ENCODE measurements around the gene C1D.
"Not testable (repeated sequence)": the region's sequence is repeated elsewhere in the genome, so short reads cannot be mapped to it uniquely, and the experiment has no call there.

Gene C1D

DNA sequence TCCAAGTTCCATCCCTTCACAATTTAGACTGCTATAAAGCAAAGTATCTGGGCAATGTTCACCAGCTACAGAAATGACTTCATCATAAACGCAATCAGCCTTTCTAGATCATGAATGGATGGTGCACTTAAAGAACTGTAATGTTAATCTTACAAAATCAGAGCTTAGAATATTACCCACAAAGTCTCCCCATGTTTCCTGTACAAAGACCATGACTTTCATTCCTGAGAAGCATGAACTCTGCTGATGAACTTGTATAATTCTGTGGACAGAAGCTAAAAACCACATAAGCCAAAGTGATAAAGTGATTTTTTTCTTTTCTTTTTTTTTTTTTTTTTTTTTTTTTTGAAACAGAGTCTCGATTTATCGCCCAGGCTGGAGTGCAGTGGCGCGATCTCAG, 53.3 kb downstream of the C1D start:
- Histone ChIP-seq H3K4me1 (no peaks in the 10 kb centered on the region), H3K9me3 (no peaks in the 10 kb centered on the region), H3K27me3 (ENCODE audit: low read depth) (no peaks in the 10 kb centered on the region), H3K4me3 (no peak overlapping the region), H3K36me3 (replicated peaks) (no peaks in the 10 kb centered on the region)
- DNase-seq (ENCODE audit: low spot score in 2 of 2), result no peak
- in situ Hi-C loops (cut with MboI; ENCODE audit: low sequenced_read_pairs), result no loop called here

GRCh38 chr2:68000170-68000825, 62.5 kb downstream of the C1D start:
- H3K4me3 ChIP-seq, result no peak overlapping the region
- no peaks in the 10 kb centered on the region; the same call in 1 of the 2 replicates for H3K4me1 ChIP-seq
- in situ Hi-C loops (cut with MboI; ENCODE audit: low sequenced_read_pairs), result no loop called here
- no peaks in the 10 kb centered on the region for H3K36me3 ChIP-seq (replicated peaks)
- H3K9me3 ChIP-seq, result no peaks in the 10 kb centered on the region
- no peak for DNase-seq (ENCODE audit: low spot score in 2 of 2)
- H3K27me3 ChIP-seq (ENCODE audit: low read depth), result no peaks in the 10 kb centered on the region

DNA sequence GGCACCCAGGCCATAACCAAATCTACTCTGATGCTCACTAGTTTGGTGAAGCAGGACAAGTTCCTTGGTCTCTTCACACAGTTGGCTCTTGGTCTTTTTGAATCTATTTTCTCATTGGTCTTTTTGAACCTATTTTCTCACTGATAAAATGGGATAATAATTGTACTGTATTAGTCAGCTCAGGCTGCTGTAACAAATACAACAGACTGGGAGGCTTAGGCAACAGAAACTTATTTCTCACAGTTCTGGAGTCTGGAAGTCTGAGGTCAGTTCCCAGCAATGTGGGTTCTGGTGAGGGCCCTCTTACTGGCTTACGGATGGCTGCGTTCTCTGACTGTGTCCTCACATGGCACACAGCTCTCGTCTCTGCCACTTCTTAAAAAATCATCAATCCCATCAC, 63.5 kb downstream of the C1D start:
- Histone ChIP-seq H3K4me3 (no peak overlapping the region), H3K27me3 (ENCODE audit: low read depth) (no peaks in the 10 kb centered on the region), H3K36me3 (replicated peaks) (no peaks in the 10 kb centered on the region), H3K4me1 (no peaks in the 10 kb centered on the region; the same call in 1 of the 2 replicates), H3K9me3 (no peaks in the 10 kb centered on the region)
- no peak for DNase-seq (ENCODE audit: low spot score in 2 of 2)
- in situ Hi-C loops (cut with MboI; ENCODE audit: low sequenced_read_pairs), result no loop called here

GRCh38 chr2:67997903-67998302, 64.9 kb downstream of the C1D start:
- H3K9me3 ChIP-seq, result no peaks in the 10 kb centered on the region
- H3K27me3 ChIP-seq (ENCODE audit: low read depth), result no peaks in the 10 kb centered on the region
- H3K4me1 ChIP-seq, result no peaks in the 10 kb centered on the region; the same call in 1 of the 2 replicates
- H3K36me3 ChIP-seq (replicated peaks), result no peaks in the 10 kb centered on the region
- in situ Hi-C loops (cut with MboI; ENCODE audit: low sequenced_read_pairs), result no loop called here
- no peak for DNase-seq (ENCODE audit: low spot score in 2 of 2)
- no peak overlapping the region for H3K4me3 ChIP-seq

GRCh38 chr2:67997528-67997900, 65.3 kb downstream of the C1D start:
- Histone ChIP-seq H3K36me3 (replicated peaks) (no peaks in the 10 kb centered on the region), H3K9me3 (no peaks in the 10 kb centered on the region), H3K27me3 (ENCODE audit: low read depth) (no peaks in the 10 kb centered on the region), H3K4me1 (no peaks in the 10 kb centered on the region), H3K4me3 (no peak overlapping the region)
- in situ Hi-C loops (cut with MboI; ENCODE audit: low sequenced_read_pairs), result no loop called here
- no peak for DNase-seq (ENCODE audit: low spot score in 2 of 2)

DNA sequence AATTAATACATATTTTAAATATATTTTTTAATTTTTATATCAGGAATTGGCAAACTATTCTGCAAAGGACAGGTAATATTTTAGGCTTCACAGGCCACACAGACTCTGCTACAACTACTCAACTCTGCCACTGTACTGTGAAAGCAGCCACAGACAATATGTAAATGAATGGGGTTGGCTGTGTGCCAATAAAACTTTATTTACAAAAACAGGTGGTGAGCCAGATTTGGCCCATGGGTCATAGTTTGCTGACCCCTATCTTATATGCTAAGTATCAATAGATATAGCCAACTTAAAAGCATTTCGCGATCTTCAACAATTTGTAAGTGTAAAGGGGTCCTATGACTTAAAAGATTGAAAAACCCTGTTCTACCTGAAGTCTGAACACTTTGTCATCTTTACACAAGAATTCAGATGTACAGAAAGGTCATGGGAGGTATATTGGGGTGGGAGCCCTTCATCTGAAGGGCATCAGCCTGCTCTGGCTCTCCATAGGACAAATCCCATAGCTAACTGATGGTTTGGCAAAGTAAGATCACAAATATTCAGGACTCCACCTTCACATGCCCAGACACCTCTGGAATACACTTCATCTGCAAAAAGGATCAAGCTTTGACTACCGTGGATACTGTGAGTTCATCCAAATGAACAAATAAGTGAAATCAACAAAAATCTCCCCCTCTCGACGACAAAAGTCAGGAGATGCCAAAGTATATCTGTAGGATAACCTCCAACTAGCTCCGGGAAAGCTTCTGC, 65.9 kb downstream of the C1D start:
- H3K9me3 ChIP-seq, result no peaks in the 10 kb centered on the region
- no peak overlapping the region for H3K4me3 ChIP-seq
- no peak for DNase-seq (ENCODE audit: low spot score in 2 of 2)
- no peaks in the 10 kb centered on the region for H3K36me3 ChIP-seq (replicated peaks)
- in situ Hi-C loops (cut with MboI; ENCODE audit: low sequenced_read_pairs), result no loop called here
- no peaks in the 10 kb centered on the region for H3K4me1 ChIP-seq
- no peaks in the 10 kb centered on the region for H3K27me3 ChIP-seq (ENCODE audit: low read depth)

GRCh38 chr2:67994716-67995115, 68.1 kb downstream of the C1D start:
- no peaks in the 10 kb centered on the region for H3K36me3 ChIP-seq (replicated peaks)
- H3K4me3 ChIP-seq, result no peak overlapping the region
- in situ Hi-C loops (cut with MboI; ENCODE audit: low sequenced_read_pairs), result no loop called here
- H3K9me3 ChIP-seq, result no peaks in the 10 kb centered on the region
- no peak for DNase-seq (ENCODE audit: low spot score in 2 of 2)
- H3K27me3 ChIP-seq (ENCODE audit: low read depth), result no peaks in the 10 kb centered on the region
- no peaks in the 10 kb centered on the region for H3K4me1 ChIP-seq

- H3K4me3 ChIP-seq; H3K4me1 ChIP-seq; DNase-seq (ENCODE audit: low spot score in 2 of 2); H3K9me3 ChIP-seq; H3K27me3 ChIP-seq (ENCODE audit: low read depth); H3K36me3 ChIP-seq (replicated peaks); in situ Hi-C loops (cut with MboI; ENCODE audit: low sequenced_read_pairs): not testable (repeated sequence)
These were observed 68.7 kb downstream of the C1D start for GRCh38 chr2:67994069-67994468.

- H3K4me3 ChIP-seq, result no peak overlapping the region
- H3K27me3 ChIP-seq (ENCODE audit: low read depth), result no peaks in the 10 kb centered on the region
- H3K4me1 ChIP-seq, result no peaks in the 10 kb centered on the region
- no peaks in the 10 kb centered on the region for H3K9me3 ChIP-seq
- H3K36me3 ChIP-seq (replicated peaks), result no peaks in the 10 kb centered on the region
- in situ Hi-C loops (cut with MboI; ENCODE audit: low sequenced_read_pairs), result no loop called here
- no peak for DNase-seq (ENCODE audit: low spot score in 2 of 2)
These were observed 69.5 kb downstream of the C1D start for GRCh38 chr2:67993329-67993728.

DNA sequence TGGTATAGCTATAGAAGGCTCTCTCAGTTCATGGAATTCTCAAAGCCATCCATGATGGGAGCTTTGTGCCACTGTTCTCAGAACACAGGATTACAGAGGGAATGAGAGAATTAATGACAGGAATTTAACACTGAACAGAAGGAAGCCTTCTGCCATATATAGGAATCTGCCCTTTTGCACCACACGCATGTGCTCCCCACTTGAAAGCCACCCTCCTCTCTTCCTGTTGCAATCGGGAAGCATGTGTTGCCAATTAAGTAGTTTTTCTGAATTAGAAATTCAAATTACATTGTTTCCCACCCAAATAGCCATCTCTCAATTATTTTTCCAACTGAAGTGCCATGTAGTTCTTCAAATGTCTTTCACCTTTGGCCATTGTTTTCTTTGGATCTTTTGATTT, 71.3 kb downstream of the C1D start:
- DNase-seq (ENCODE audit: low spot score in 2 of 2), result no peak
- H3K27me3 ChIP-seq (ENCODE audit: low read depth), result no peaks in the 10 kb centered on the region
- H3K9me3 ChIP-seq, result no peaks in the 10 kb centered on the region
- no peaks in the 10 kb centered on the region for H3K36me3 ChIP-seq (replicated peaks)
- in situ Hi-C loops (cut with MboI; ENCODE audit: low sequenced_read_pairs), result no loop called here
- no peaks in the 10 kb centered on the region for H3K4me1 ChIP-seq
- no peak overlapping the region for H3K4me3 ChIP-seq

Measured in HAP-1 (cell line).